Measurements from ENCODE around the gene HOXA9.

HOXA9 gene

DNA sequence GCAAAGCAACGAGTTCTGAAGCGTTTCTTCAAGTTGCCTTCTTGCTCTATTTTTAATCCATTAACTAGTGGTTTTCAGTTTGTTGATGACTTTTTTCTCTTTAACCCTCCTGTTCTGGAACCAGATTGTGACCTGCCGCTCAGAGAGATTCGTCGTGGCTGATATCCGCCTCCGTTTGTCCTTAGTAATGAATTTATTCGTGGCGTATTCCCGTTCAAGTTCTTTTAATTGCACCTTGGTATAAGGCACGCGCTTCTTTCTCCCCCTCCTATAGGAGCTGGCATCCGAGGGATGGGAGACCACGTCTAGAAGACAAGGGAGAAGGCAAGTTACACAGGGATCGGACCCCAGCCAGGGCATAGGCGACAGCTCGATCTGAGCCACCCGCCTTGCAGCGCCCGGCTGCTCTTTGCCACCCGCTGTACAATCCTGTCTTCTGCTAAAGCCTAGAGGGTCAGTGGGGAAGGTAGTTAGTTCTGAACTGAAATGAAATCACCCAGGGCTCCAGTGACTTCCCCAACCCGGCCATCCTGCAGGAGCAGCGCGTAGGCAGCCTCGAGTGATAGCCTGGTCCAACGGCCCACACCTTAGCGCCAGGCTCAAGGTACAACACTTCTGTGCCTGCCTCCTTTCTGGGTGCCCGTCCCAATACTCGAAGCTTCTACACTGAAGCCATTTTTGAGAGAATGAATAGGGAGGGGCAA lies 33.0 kb upstream of the HOXA9 start:
- no peak for ATAC-seq
- TF ChIP-seq CSDC2 (CRISPR knock-in tag; IDR thresholded peaks at IDR 0.05) (peak; percentile 100), ZFP3 (CRISPR knock-in tag; IDR thresholded peaks at IDR 0.05) (peak; percentile 42), ZNF565 (CRISPR knock-in tag; conservative IDR thresholded peaks at IDR 0.05; ENCODE audit: low read depth) (no peak), SNAI2 (CRISPR knock-in tag; IDR thresholded peaks at IDR 0.05) (peak; percentile 96)
- TF ChIP-seq, protein P1, sequence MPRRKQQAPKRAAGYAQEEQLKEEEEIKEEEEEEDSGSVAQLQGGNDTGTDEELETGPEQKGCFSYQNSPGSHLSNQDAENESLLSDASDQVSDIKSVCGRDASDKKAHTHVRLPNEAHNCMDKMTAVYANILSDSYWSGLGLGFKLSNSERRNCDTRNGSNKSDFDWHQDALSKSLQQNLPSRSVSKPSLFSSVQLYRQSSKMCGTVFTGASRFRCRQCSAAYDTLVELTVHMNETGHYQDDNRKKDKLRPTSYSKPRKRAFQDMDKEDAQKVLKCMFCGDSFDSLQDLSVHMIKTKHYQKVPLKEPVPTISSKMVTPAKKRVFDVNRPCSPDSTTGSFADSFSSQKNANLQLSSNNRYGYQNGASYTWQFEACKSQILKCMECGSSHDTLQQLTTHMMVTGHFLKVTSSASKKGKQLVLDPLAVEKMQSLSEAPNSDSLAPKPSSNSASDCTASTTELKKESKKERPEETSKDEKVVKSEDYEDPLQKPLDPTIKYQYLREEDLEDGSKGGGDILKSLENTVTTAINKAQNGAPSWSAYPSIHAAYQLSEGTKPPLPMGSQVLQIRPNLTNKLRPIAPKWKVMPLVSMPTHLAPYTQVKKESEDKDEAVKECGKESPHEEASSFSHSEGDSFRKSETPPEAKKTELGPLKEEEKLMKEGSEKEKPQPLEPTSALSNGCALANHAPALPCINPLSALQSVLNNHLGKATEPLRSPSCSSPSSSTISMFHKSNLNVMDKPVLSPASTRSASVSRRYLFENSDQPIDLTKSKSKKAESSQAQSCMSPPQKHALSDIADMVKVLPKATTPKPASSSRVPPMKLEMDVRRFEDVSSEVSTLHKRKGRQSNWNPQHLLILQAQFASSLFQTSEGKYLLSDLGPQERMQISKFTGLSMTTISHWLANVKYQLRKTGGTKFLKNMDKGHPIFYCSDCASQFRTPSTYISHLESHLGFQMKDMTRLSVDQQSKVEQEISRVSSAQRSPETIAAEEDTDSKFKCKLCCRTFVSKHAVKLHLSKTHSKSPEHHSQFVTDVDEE (CRISPR knock-in tag; IDR thresholded peaks at IDR 0.05): peak; percentile 100

DNA sequence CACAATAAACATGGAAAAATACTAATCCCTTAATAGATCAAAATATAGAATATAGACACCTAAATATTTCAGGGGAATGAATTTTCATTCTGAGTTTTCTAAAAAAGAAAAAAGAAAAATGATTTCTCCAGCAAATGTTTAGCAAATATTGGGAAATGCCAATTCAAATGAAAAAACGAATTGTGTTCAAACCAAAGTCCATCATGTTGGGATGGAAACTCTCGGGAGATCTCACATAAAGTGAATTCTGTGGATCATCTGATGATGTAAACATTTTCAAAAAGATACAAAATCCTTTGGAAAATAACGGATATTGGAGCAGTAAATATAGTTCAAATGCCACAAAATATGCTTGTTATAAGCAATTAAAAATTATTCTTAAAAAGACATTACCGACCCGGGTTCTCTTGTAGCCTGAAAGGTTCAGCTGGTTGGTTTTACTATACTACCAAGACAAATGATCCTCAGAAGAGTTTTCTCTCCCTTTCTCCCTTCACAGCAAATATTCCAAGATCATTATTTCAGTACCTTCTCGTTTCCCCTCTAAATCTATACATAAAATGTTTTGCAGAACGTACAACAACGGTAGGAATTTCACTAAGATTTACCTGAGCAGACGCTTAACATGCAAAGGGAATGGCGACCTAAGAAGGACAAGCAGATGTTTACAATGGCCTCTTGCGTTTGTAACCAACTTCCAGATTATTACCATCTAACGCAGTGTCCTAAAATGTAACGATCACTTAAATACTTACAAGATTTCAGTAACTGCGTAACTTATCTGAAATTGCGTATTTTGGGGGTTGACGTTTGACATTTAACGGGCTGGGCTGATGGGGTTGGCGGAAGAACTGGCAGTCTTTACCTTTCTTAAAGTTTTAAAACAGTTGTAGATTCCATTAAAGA lies 32.1 kb upstream of the HOXA9 start:
- ATAC-seq: no peak
- TF ChIP-seq CSDC2 (CRISPR knock-in tag; IDR thresholded peaks at IDR 0.05): peak; percentile 100
- peak; percentile 94 for TF ChIP-seq SNAI2 (CRISPR knock-in tag; IDR thresholded peaks at IDR 0.05)
- TF ChIP-seq ZFP3 (CRISPR knock-in tag; IDR thresholded peaks at IDR 0.05): 0 out of 2 replicates have a peak, but pooled peaks have one; percentile 54
- TF ChIP-seq, protein P1 (CRISPR knock-in tag; IDR thresholded peaks at IDR 0.05): peak; percentile 100
- TF ChIP-seq GLIS3 (CRISPR knock-in tag; IDR thresholded peaks at IDR 0.05): no peak

DNA sequence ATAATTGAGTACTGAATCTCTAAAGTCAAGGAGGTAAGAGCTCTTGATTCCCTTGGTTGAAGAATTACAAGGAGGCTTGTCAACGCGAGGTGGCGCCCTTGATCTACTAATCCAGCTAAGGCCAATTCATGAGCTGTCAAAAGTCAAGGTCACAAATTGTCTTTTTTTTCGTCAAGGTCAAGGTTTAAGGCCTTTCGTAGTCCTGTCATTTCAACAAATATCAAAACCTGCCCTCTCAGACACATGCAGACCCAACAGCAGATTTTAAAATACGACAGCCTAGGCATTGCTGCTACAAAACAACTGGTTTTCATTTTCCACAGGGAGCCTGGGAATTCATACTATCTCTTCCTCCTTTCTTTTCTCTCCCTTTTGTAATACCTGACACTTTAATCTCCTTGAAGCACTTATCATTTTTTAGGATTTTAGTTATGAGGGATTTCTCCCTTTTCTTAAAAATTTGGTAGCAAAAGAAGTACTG lies 31.0 kb upstream of the HOXA9 start:
- TF ChIP-seq PATZ1 (CRISPR knock-in tag; IDR thresholded peaks at IDR 0.05; ENCODE audit: borderline replicate concordance) (no peak), CREB5 (CRISPR knock-in tag; IDR thresholded peaks at IDR 0.05; ENCODE audit: low read depth) (no peak), ZFP3 (CRISPR knock-in tag; IDR thresholded peaks at IDR 0.05) (no peak), BACH2 (CRISPR knock-in tag; IDR thresholded peaks at IDR 0.05; ENCODE audit: borderline replicate concordance) (no peak), ESRRG (CRISPR knock-in tag; IDR thresholded peaks at IDR 0.05) (no peak), CSRNP3 (CRISPR knock-in tag; IDR thresholded peaks at IDR 0.05) (no peak), OSR1 (CRISPR knock-in tag; IDR thresholded peaks at IDR 0.05) (no peak), ZNF70 (CRISPR knock-in tag; IDR thresholded peaks at IDR 0.05) (no peak), TOX (CRISPR knock-in tag; IDR thresholded peaks at IDR 0.05; ENCODE audit: borderline replicate concordance) (no peak), ZNF565 (CRISPR knock-in tag; conservative IDR thresholded peaks at IDR 0.05; ENCODE audit: low read depth) (no peak), ARNTL (CRISPR knock-in tag; IDR thresholded peaks at IDR 0.05; ENCODE audit: borderline replicate concordance, low read depth) (no peak), SNAI2 (CRISPR knock-in tag; IDR thresholded peaks at IDR 0.05) (no peak), ZFP30 (CRISPR knock-in tag; IDR thresholded peaks at IDR 0.05) (no peak), PPARA (CRISPR knock-in tag; IDR thresholded peaks at IDR 0.05; ENCODE audit: borderline replicate concordance) (no peak), ZC3H10 (CRISPR knock-in tag; IDR thresholded peaks at IDR 0.05) (no peak), GLIS3 (CRISPR knock-in tag; IDR thresholded peaks at IDR 0.05) (no peak), ZNF8 (CRISPR knock-in tag; IDR thresholded peaks at IDR 0.05) (no peak)
- TF ChIP-seq, protein P1 (CRISPR knock-in tag; IDR thresholded peaks at IDR 0.05): no peak
- peak; percentile 57 for ATAC-seq
